ENCODE measurements around the gene PHF3. TPM values are rescaled to one million over a fixed set of nuclear protein-coding genes. Genes with fewer than 3 reads are reported as not detected.

The PHF3 gene
- total RNA-seq, 1 donor from 2014 or later = 46.2 TPM

- Mint-ChIP-seq H3K27ac (ENCODE audit: unreplicated experiment) (no peak overlapping the region), H3K4me3 (no peak overlapping the region), H3K27me3 (ENCODE audit: low read depth) (no peaks in the 10 kb centered on the region), H3K36me3 (ENCODE audit: low read depth) (peaks cover 9% of the 10 kb centered on the region), H3K4me1 (no peaks in the 10 kb centered on the region), H3K9me3 (peaks cover 4% of the 10 kb centered on the region)
- no peak for DNase-seq (ENCODE audit: low read depth, low spot score)
- no peak for TF ChIP-seq CTCF (conservative IDR thresholded peaks at IDR 0.05)
These were observed 39.0 kb downstream of the PHF3 start for GRCh38 chr6:63674635-63675034.

- Mint-ChIP-seq H3K9me3 (peaks cover 4% of the 10 kb centered on the region), H3K27ac (ENCODE audit: unreplicated experiment) (no peak overlapping the region), H3K4me3 (no peak overlapping the region), H3K36me3 (ENCODE audit: low read depth) (peaks cover 11% of the 10 kb centered on the region), H3K27me3 (ENCODE audit: low read depth) (no peaks in the 10 kb centered on the region), H3K4me1 (no peaks in the 10 kb centered on the region)
- DNase-seq (ENCODE audit: low read depth, low spot score) = no peak
- TF ChIP-seq CTCF (conservative IDR thresholded peaks at IDR 0.05) = no peak
These were observed 39.5 kb downstream of the PHF3 start for GRCh38 chr6:63675138-63675537.

GRCh38 chr6:63676412-63677114, 41.0 kb downstream of the PHF3 start:
- Mint-ChIP-seq H3K4me1 (no peaks in the 10 kb centered on the region), H3K27ac (ENCODE audit: unreplicated experiment) (no peak overlapping the region), H3K9me3 (peaks cover 4% of the 10 kb centered on the region), H3K4me3 (no peak overlapping the region), H3K36me3 (ENCODE audit: low read depth) (peaks cover 16% of the 10 kb centered on the region), H3K27me3 (ENCODE audit: low read depth) (no peaks in the 10 kb centered on the region)
- no peak for DNase-seq (ENCODE audit: low read depth, low spot score)
- TF ChIP-seq CTCF (conservative IDR thresholded peaks at IDR 0.05) = no peak

- peaks cover 4% of the 10 kb centered on the region for H3K9me3 Mint-ChIP-seq
These were observed 41.7 kb downstream of the PHF3 start for GRCh38 chr6:63677282-63677681.

GRCh38 chr6:63683071-63683603, 47.5 kb downstream of the PHF3 start:
- H3K4me1 Mint-ChIP-seq = no peaks in the 10 kb centered on the region
- no peak overlapping the region for H3K4me3 Mint-ChIP-seq
- H3K36me3 Mint-ChIP-seq (ENCODE audit: low read depth) = peaks cover 29% of the 10 kb centered on the region
- H3K27ac Mint-ChIP-seq (ENCODE audit: unreplicated experiment) = peak overlapping the region; percentile 39
- TF ChIP-seq CTCF (conservative IDR thresholded peaks at IDR 0.05) = no peak
- no peak for DNase-seq (ENCODE audit: low read depth, low spot score)
- no peaks in the 10 kb centered on the region for H3K27me3 Mint-ChIP-seq (ENCODE audit: low read depth)
- H3K9me3 Mint-ChIP-seq = no peaks in the 10 kb centered on the region

More at GRCh38 chr6:63677282-63677681, 41.7 kb downstream of the PHF3 start:
- H3K36me3 Mint-ChIP-seq (ENCODE audit: low read depth) = peaks cover 16% of the 10 kb centered on the region
- DNase-seq (ENCODE audit: low read depth, low spot score) = no peak
- H3K27ac Mint-ChIP-seq (ENCODE audit: unreplicated experiment) = no peak overlapping the region
- no peak for TF ChIP-seq CTCF (conservative IDR thresholded peaks at IDR 0.05)
- no peak overlapping the region for H3K4me3 Mint-ChIP-seq
- H3K27me3 Mint-ChIP-seq (ENCODE audit: low read depth) = no peaks in the 10 kb centered on the region
- no peaks in the 10 kb centered on the region for H3K4me1 Mint-ChIP-seq
